ENCODE results near the gene RAET1L. TPM values are rescaled to one million over a fixed set of nuclear protein-coding genes. Genes with fewer than 3 reads are reported as not detected.

The RAET1L gene
- polyA plus RNA-seq, 3 donors = not detected

DNA sequence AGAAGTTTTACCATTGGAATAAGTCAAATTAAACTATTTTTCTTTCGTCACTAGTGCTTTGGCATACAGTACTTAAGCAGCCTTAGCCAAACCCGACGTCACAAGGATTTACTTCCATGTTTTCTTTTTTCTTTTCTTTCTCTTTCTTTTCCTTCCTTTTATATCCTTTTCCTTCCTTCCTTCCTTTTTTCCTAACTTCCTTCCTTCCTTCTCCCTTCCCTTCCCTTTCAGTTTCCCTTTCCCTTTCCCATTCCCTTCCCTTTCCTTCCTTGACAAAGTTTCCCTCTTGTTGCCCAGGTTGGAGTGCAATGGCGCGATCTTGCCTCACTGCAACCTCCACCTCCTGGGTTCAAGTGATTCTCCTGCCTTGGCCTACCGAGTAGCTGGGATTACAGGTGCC is 33.7 kb upstream of the RAET1L start:
- H3K4me1 ChIP-seq (ENCODE audit: control insufficient read depth in 1 of 2, insufficient read depth in 2 of 2, low read length in 2 of 2) = no peaks in the 10 kb centered on the region
- Mint-ChIP-seq H3K9me3 (peaks cover 0 to 4% (median 0%) of the 10 kb centered on the region in 7 donors), H3K4me3 (no peak overlapping the region), H3K36me3 (no peaks in the 10 kb centered on the region), H3K27me3 (ENCODE audit: low read depth in 3 of 3) (peaks cover 22 to 36% (median 31%) of the 10 kb centered on the region in 3 donors), H3K4me1 (peaks cover 4% of the 10 kb centered on the region), H3K27ac (no peak overlapping the region)
- no peak overlapping the region for H3K27ac ChIP-seq (ENCODE audit: low read depth in 1 of 2, low read length in 2 of 2)
- TF ChIP-seq, protein P1, sequence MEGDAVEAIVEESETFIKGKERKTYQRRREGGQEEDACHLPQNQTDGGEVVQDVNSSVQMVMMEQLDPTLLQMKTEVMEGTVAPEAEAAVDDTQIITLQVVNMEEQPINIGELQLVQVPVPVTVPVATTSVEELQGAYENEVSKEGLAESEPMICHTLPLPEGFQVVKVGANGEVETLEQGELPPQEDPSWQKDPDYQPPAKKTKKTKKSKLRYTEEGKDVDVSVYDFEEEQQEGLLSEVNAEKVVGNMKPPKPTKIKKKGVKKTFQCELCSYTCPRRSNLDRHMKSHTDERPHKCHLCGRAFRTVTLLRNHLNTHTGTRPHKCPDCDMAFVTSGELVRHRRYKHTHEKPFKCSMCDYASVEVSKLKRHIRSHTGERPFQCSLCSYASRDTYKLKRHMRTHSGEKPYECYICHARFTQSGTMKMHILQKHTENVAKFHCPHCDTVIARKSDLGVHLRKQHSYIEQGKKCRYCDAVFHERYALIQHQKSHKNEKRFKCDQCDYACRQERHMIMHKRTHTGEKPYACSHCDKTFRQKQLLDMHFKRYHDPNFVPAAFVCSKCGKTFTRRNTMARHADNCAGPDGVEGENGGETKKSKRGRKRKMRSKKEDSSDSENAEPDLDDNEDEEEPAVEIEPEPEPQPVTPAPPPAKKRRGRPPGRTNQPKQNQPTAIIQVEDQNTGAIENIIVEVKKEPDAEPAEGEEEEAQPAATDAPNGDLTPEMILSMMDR (IDR thresholded peaks at IDR 0.05) = no peak
- no peak for DNase-seq
- H3K4me3 ChIP-seq (replicated peaks in 1 of 3; ENCODE audit: low read depth in 2 of 3, low read length in 3 of 3) = no peak overlapping the region
- no peaks in the 10 kb centered on the region for H4K20me1 ChIP-seq (ENCODE audit: insufficient read depth, low read length)
- no peaks in the 10 kb centered on the region for H3K27me3 ChIP-seq (ENCODE audit: control insufficient read depth in 2 of 2, insufficient read depth in 2 of 2, low read length in 2 of 2)
- WGBS (ENCODE audit: insufficient coverage) = 95% methylated on average over 6 of the region's 6 CpGs
- H3K36me3 ChIP-seq (replicated peaks in 1 of 2; ENCODE audit: control insufficient read depth in 1 of 2, insufficient read depth in 2 of 2, low read length in 2 of 2) = no peaks in the 10 kb centered on the region
- intact Hi-C loops (cut with micrococcal nuclease) = no loop called here
- no peak overlapping the region for H2AFZ ChIP-seq (ENCODE audit: insufficient read depth, low read depth, low read length, poor library complexity, severe bottlenecking)
- H3K4me2 ChIP-seq (replicated peaks; ENCODE audit: extremely low read depth, low read length, poor library complexity, severe bottlenecking) = no peak overlapping the region
- H3K79me2 ChIP-seq (ENCODE audit: insufficient read depth, low read length) = no peaks in the 10 kb centered on the region
- no peaks in the 10 kb centered on the region for H3K9me3 ChIP-seq (replicated peaks in 1 of 2; ENCODE audit: control insufficient read depth in 1 of 2, insufficient read depth in 1 of 2, low read length in 2 of 2)
- H3K9ac ChIP-seq (ENCODE audit: insufficient read depth, low read length, poor library complexity, severe bottlenecking) = no peak overlapping the region

DNA sequence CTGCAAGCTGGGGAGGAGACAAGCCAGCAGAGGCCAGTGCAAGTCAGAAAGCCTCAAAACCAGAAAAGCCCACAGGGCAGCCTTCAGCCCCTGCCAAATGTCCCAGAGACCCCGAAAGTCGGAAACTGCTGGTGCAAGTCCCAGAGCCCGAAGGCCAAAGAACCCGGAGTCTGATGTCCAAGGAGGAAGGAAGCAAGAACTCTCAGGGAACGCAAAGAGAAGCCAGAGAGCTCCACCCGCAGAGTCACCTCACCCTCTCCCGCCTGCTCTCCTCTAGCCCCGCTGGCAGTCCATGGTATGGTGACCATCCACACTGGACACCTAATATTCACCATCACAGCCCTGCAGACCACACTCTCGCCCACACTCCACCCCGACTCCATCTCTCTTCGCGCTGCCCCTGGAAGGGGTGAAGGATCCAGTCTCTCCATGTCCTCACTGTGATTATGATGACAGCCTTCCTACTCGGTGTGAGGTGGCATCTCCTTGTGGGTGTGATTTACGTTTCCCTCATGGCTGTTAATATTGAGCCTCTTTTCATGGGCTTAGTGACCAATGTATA is 33.0 kb upstream of the RAET1L start:
- no peaks in the 10 kb centered on the region for H3K9me3 ChIP-seq (replicated peaks in 1 of 2; ENCODE audit: control insufficient read depth in 1 of 2, insufficient read depth in 1 of 2, low read length in 2 of 2)
- TF ChIP-seq, protein P1 (IDR thresholded peaks at IDR 0.05) = no peak

More for the DNA sequence above, 33.0 kb upstream of the RAET1L start:
- no peaks in the 10 kb centered on the region for H3K27me3 ChIP-seq (ENCODE audit: control insufficient read depth in 2 of 2, insufficient read depth in 2 of 2, low read length in 2 of 2)
- no peaks in the 10 kb centered on the region for H3K36me3 ChIP-seq (replicated peaks in 1 of 2; ENCODE audit: control insufficient read depth in 1 of 2, insufficient read depth in 2 of 2, low read length in 2 of 2)
- intact Hi-C loops (cut with micrococcal nuclease) = no loop called here
- no peak overlapping the region for H3K9ac ChIP-seq (ENCODE audit: insufficient read depth, low read length, poor library complexity, severe bottlenecking)
- H3K79me2 ChIP-seq (ENCODE audit: insufficient read depth, low read length) = no peaks in the 10 kb centered on the region
- H3K4me1 ChIP-seq (ENCODE audit: control insufficient read depth in 1 of 2, insufficient read depth in 2 of 2, low read length in 2 of 2) = no peaks in the 10 kb centered on the region
- WGBS (ENCODE audit: insufficient coverage) = 87% methylated on average over 7 of the region's 14 CpGs
- no peak overlapping the region for H3K4me3 ChIP-seq (replicated peaks in 1 of 3; ENCODE audit: low read depth in 2 of 3, low read length in 3 of 3)
- H3K4me2 ChIP-seq (replicated peaks; ENCODE audit: extremely low read depth, low read length, poor library complexity, severe bottlenecking) = no peak overlapping the region
- Mint-ChIP-seq H3K27me3 (ENCODE audit: low read depth in 3 of 3) (peaks cover 24 to 39% (median 34%) of the 10 kb centered on the region in 3 donors), H3K4me1 (peaks cover 4% of the 10 kb centered on the region), H3K27ac (no peak overlapping the region), H3K36me3 (no peaks in the 10 kb centered on the region), H3K9me3 (peaks cover 0 to 4% (median 2%) of the 10 kb centered on the region in 7 donors), H3K4me3 (no peak overlapping the region)
- no peaks in the 10 kb centered on the region for H4K20me1 ChIP-seq (ENCODE audit: insufficient read depth, low read length)
- no peak overlapping the region for H2AFZ ChIP-seq (ENCODE audit: insufficient read depth, low read depth, low read length, poor library complexity, severe bottlenecking)
- no peak overlapping the region for H3K27ac ChIP-seq (ENCODE audit: low read depth in 1 of 2, low read length in 2 of 2)
- no peak for DNase-seq
